KMS-11 (cell line): ENCODE results near the gene CCDC93.

Experiments used
- H2AFZ ChIP-seq: fragments of 200-600 bp; sonication (generic); 2 replicates; pipeline ENCODE4 v1.6.1; 2016; ENCODE audit warnings: antibody characterized with exemption, mixed run types, low read depth
- H3K27ac ChIP-seq: fragments of 200-600 bp; sonication (generic); 2 replicates; pipeline ENCODE4 v1.6.1; 2016; ENCODE audit warnings: mild to moderate bottlenecking, mixed run types
- H3K27me3 ChIP-seq: fragments of 200-600 bp; sonication (generic); 2 replicates; pipeline ENCODE4 v1.6.1; 2017; ENCODE audit warnings: mild to moderate bottlenecking, low read depth, mixed run types, moderate library complexity; ENCODE audit not compliant: insufficient read depth
- H3K36me3 ChIP-seq: fragments of 200-600 bp; sonication (generic); 2 replicates; pipeline ENCODE4 v1.6.1; 2017; ENCODE audit warnings: mild to moderate bottlenecking, mixed run types; ENCODE audit not compliant: insufficient read depth
- H3K4me1 ChIP-seq: fragments of 200-600 bp; sonication (generic); 2 replicates; pipeline ENCODE4 v1.6.1; 2016; ENCODE audit warnings: mild to moderate bottlenecking, low read depth, mixed run types; ENCODE audit not compliant: poor library complexity, severe bottlenecking
- H3K4me2 ChIP-seq: fragments of 200-600 bp; sonication (generic); 2 replicates; pipeline ENCODE4 v1.7.0; 2016; ENCODE audit warnings: mild to moderate bottlenecking, mixed run types
- H3K4me3 ChIP-seq: fragments of 200-600 bp; sonication (generic); IDR thresholded peaks from 2 replicates; pipeline ENCODE4 v1.6.1; 2017; ENCODE audit warnings: low read depth, low read length, mixed read lengths; ENCODE audit not compliant: insufficient read depth
- H3K79me2 ChIP-seq: fragments of 200-600 bp; sonication (generic); 2 replicates; pipeline ENCODE4 v1.6.1; 2016; ENCODE audit warnings: low read depth, mixed run types; ENCODE audit not compliant: insufficient read depth
- H3K9ac ChIP-seq: fragments of 200-600 bp; sonication (generic); 2 replicates; pipeline ENCODE4 v1.6.1; 2016; ENCODE audit warnings: mild to moderate bottlenecking, mixed run types
- H4K20me1 ChIP-seq: fragments of 200-600 bp; sonication (generic); 2 replicates; pipeline ENCODE4 v1.6.1; 2016; ENCODE audit warnings: mild to moderate bottlenecking, mixed run types; ENCODE audit not compliant: insufficient read depth
- CTCF ChIP-seq: fragments of 200-600 bp; sonication (generic); conservative IDR thresholded peaks from 2 replicates; pipeline ENCODE4 v1.6.1; 2017; ENCODE audit warnings: low read depth, mild to moderate bottlenecking, antibody characterized with exemption, low read length, moderate library complexity, mixed read lengths

Gene CCDC93

GRCh38 chr2:117921520-117921919, 92.3 kb downstream of the CCDC93 start:
- H3K4me1 ChIP-seq: no peaks in the 10 kb centered on the region
- no peak overlapping the region for H2AFZ ChIP-seq
- no peaks in the 10 kb centered on the region for H3K36me3 ChIP-seq
- H3K79me2 ChIP-seq: no peaks in the 10 kb centered on the region
- no peak overlapping the region for H3K9ac ChIP-seq
- no peak overlapping the region for H3K4me2 ChIP-seq
- no peak overlapping the region for H3K4me3 ChIP-seq
- H4K20me1 ChIP-seq: no peaks in the 10 kb centered on the region
- no peaks in the 10 kb centered on the region for H3K27me3 ChIP-seq
- TF ChIP-seq CTCF: no peak
- no peak overlapping the region for H3K27ac ChIP-seq

GRCh38 chr2:117918608-117919007, 95.3 kb downstream of the CCDC93 start:
- Histone ChIP-seq H3K36me3 (no peaks in the 10 kb centered on the region), H4K20me1 (no peaks in the 10 kb centered on the region), H3K4me1 (no peaks in the 10 kb centered on the region), H3K27me3 (no peaks in the 10 kb centered on the region), H3K27ac (no peak overlapping the region), H3K79me2 (no peaks in the 10 kb centered on the region), H3K4me3 (no peak overlapping the region), H2AFZ (no peak overlapping the region), H3K4me2 (no peak overlapping the region), H3K9ac (no peak overlapping the region)
- no peak for TF ChIP-seq CTCF

GRCh38 chr2:117917223-117917917, 96.5 kb downstream of the CCDC93 start:
- no peaks in the 10 kb centered on the region for H4K20me1 ChIP-seq
- H3K27ac ChIP-seq: no peak overlapping the region
- no peak for TF ChIP-seq CTCF
- H3K27me3 ChIP-seq: no peaks in the 10 kb centered on the region
- H2AFZ ChIP-seq: no peak overlapping the region
- no peaks in the 10 kb centered on the region for H3K4me1 ChIP-seq
- H3K4me3 ChIP-seq: no peak overlapping the region
- no peaks in the 10 kb centered on the region for H3K79me2 ChIP-seq
- H3K36me3 ChIP-seq: no peaks in the 10 kb centered on the region
- no peak overlapping the region for H3K9ac ChIP-seq
- H3K4me2 ChIP-seq: no peak overlapping the region

GRCh38 chr2:117902933-117903332, 110.9 kb downstream of the CCDC93 start:
- Histone ChIP-seq H3K4me1 (no peaks in the 10 kb centered on the region), H2AFZ (no peak overlapping the region), H3K79me2 (no peaks in the 10 kb centered on the region)

More at GRCh38 chr2:117902933-117903332, 110.9 kb downstream of the CCDC93 start:
- Histone ChIP-seq H3K9ac (no peak overlapping the region), H3K36me3 (no peaks in the 10 kb centered on the region), H3K4me3 (no peak overlapping the region), H4K20me1 (no peaks in the 10 kb centered on the region), H3K27ac (no peak overlapping the region), H3K27me3 (no peaks in the 10 kb centered on the region), H3K4me2 (no peak overlapping the region)
- no peak for TF ChIP-seq CTCF
